OCI-LY7 (cell line): ENCODE results near the gene ZGPAT. TPM values are rescaled to one million over a fixed set of nuclear protein-coding genes. Genes with fewer than 3 reads are reported as not detected.

Experiments used
- BruUV-seq: library from RNA; stranded (reverse); fragments of 400-500 nt; replicated peaks from 2 replicates; lab custom pipeline; 2021; lab: Mats Ljungman, UMichigan
- CTCF ChIA-PET: fragments of 300-600 bp; sonication (Branson Sonifier 250); formaldehyde crosslinking; loops from one replicate; lab custom pipeline; 2022; ENCODE audit warnings: antibody characterized with exemption; ENCODE audit not compliant: unreplicated experiment; lab: Charles Lee
- POLR2A ChIA-PET: fragments of 300-600 bp; sonication (Branson Sonifier 250); formaldehyde crosslinking; loops from one replicate; lab custom pipeline; 2022; ENCODE audit warnings: antibody characterized with exemption; lab: Charles Lee
- DNase-seq: peaks from one replicate; pipeline ENCODE4 v3.0.0-alpha.2; 2015; ENCODE audit warnings: low spot score
- H2AFZ ChIP-seq: fragments of 200-600 bp; sonication (generic), shearing (Covaris generic); 2 replicates; pipeline ENCODE4 v1.6.1; 2014; ENCODE audit warnings: mild to moderate bottlenecking, antibody characterized with exemption, low read length, moderate library complexity
- H3K27ac ChIP-seq: fragments of 200-600 bp; sonication (generic); 2 replicates; pipeline ENCODE4 v1.5.1; 2014; ENCODE audit warnings: mixed run types, low read depth, mild to moderate bottlenecking, moderate library complexity, low read length, inconsistent platforms; ENCODE audit not compliant: poor library complexity, severe bottlenecking
- H3K36me3 ChIP-seq: fragments of 200-600 bp; sonication (generic); 2 replicates; pipeline ENCODE4 v1.6.1; 2014; ENCODE audit warnings: mild to moderate bottlenecking, antibody characterized with exemption, low read length, moderate library complexity, mixed read lengths; ENCODE audit not compliant: insufficient read depth
- H3K4me1 ChIP-seq: fragments of 200-600 bp; sonication (generic); 2 replicates; pipeline ENCODE4 v1.5.1; 2014; ENCODE audit warnings: mild to moderate bottlenecking, low read length; ENCODE audit not compliant: insufficient read depth, poor library complexity, severe bottlenecking
- H3K4me2 ChIP-seq: fragments of 200-600 bp; sonication (generic); 2 replicates; pipeline ENCODE4 v1.6.1; 2014; ENCODE audit warnings: mild to moderate bottlenecking, low read length
- H3K4me3 ChIP-seq: fragments of 200-600 bp; sonication (generic); 2 replicates; pipeline ENCODE4 v1.5.1; 2014; ENCODE audit warnings: mild to moderate bottlenecking, low read depth, low read length; ENCODE audit not compliant: poor library complexity, severe bottlenecking
- H3K79me2 ChIP-seq: fragments of 200-600 bp; sonication (generic); 2 replicates; pipeline ENCODE4 v1.6.1; 2016; ENCODE audit warnings: low read depth, mild to moderate bottlenecking, low read length, moderate library complexity, mixed read lengths; ENCODE audit not compliant: insufficient read depth
- H3K9me2 ChIP-seq: fragments of 200-600 bp; sonication (generic); 2 replicates; pipeline ENCODE4 v1.6.1; 2016; ENCODE audit warnings: mild to moderate bottlenecking, low read length, mixed read lengths; ENCODE audit not compliant: insufficient read depth
- H3K9me3 ChIP-seq: fragments of 200-600 bp; sonication (generic); 2 replicates; pipeline ENCODE4 v1.6.1; 2014; ENCODE audit warnings: mild to moderate bottlenecking, mixed run types, low read length, mixed read lengths
- H4K20me1 ChIP-seq: fragments of 200-600 bp; sonication (generic); 2 replicates; pipeline ENCODE4 v1.6.1; 2014; ENCODE audit warnings: mild to moderate bottlenecking, antibody characterized with exemption, low read length, moderate library complexity, mixed read lengths; ENCODE audit not compliant: insufficient read depth
- CTCF ChIP-seq: fragments of 200-600 bp; sonication (generic); conservative IDR thresholded peaks from 2 replicates; pipeline ENCODE4 v1.5.1; 2014; ENCODE audit warnings: mild to moderate bottlenecking, antibody characterized with exemption, low read length, moderate library complexity, mixed read lengths
- EZH2phosphoT487 ChIP-seq: fragments of 200-600 bp; sonication (generic); IDR thresholded peaks from 2 replicates; pipeline ENCODE4 v1.6.1; 2018; ENCODE audit warnings: low read depth, borderline replicate concordance, mild to moderate bottlenecking, mixed run types, antibody characterized with exemption, low read length, moderate library complexity, mixed read lengths
- intact Hi-C: fragments of 100-400 bp; cut with micrococcal nuclease; formaldehyde crosslinking; loops from one replicate; pipeline ENCODE4 v1.10.0; 2022; ENCODE audit not compliant: unreplicated experiment
- total RNA-seq, 2 experiments: library from RNA; depleted of rRNA in 1 of 2; stranded (reverse); fragments of >200 nt in 1 of 2; shearing (Covaris generic) in 1 of 2; gene quantifications; 2 replicates each; pipeline ENCODE4 v1.2.3, GENCODE V29; 2014 to 2022

Gene ZGPAT
- total RNA-seq, 2 experiments from 2014 or later, result 43.9 to 55.4 TPM

GRCh38 chr20:63740627-63741353, 33.0 kb downstream of the ZGPAT start:
- Histone ChIP-seq H3K4me3 (peak overlapping the region; percentile 69), H3K27ac (peak overlapping the region; percentile 58), H3K4me2 (peak overlapping the region; percentile 74), H3K79me2 (no peaks in the 10 kb centered on the region), H3K4me1 (peaks cover 45% of the 10 kb centered on the region), H2AFZ (no peak overlapping the region), H3K36me3 (peaks cover 46% of the 10 kb centered on the region), H3K9me3 (no peaks in the 10 kb centered on the region), H3K9me2 (no peaks in the 10 kb centered on the region), H4K20me1 (no peaks in the 10 kb centered on the region)
- no TSS peak for BruUV-seq
- POLR2A ChIA-PET, result interaction anchor here (0.5 to 0.6 kb wide), 2 partner anchors 66 to 792 kb away, joined by 3 to 6 read pairs; no protein-coding TSS in a partner anchor
- TF ChIP-seq CTCF (no peak), EZH2phosphoT487 (no peak)
- intact Hi-C loops, result no loop called here
- DNase-seq, result peak; percentile 44
- CTCF ChIA-PET, result interaction anchor here (1.2 kb wide), 1 partner anchor 33 kb away, joined by 3 read pairs; the partner anchor contains the start of genes ARFRP1 and ZGPAT

GRCh38 chr20:63741354-63741675, 33.5 kb downstream of the ZGPAT start:
- DNase-seq, result no peak
- Histone ChIP-seq H3K27ac (peak overlapping the region; percentile 58), H3K4me2 (peak overlapping the region; percentile 74), H4K20me1 (no peaks in the 10 kb centered on the region), H3K9me3 (no peaks in the 10 kb centered on the region), H3K4me1 (peaks cover 40% of the 10 kb centered on the region), H3K9me2 (no peaks in the 10 kb centered on the region), H3K4me3 (peak overlapping the region; percentile 69), H2AFZ (no peak overlapping the region), H3K79me2 (no peaks in the 10 kb centered on the region), H3K36me3 (peaks cover 44% of the 10 kb centered on the region)
- BruUV-seq, result no TSS peak
- ChIA-PET POLR2A (interaction anchor here (0.6 kb wide), 1 partner anchor 67 kb away, joined by 3 read pairs; no protein-coding TSS in a partner anchor), CTCF (interaction anchor here (1.2 kb wide), 1 partner anchor 34 kb away, joined by 3 read pairs; the partner anchor contains the start of genes ARFRP1 and ZGPAT)
- TF ChIP-seq CTCF (no peak), EZH2phosphoT487 (no peak)
- intact Hi-C loops, result no loop called here
